ENCODE data around the gene GTF2E1.
"Not testable (repeated sequence)": the region's sequence is repeated elsewhere in the genome, so short reads cannot be mapped to it uniquely, and the experiment has no call there.

GTF2E1 gene

DNA sequence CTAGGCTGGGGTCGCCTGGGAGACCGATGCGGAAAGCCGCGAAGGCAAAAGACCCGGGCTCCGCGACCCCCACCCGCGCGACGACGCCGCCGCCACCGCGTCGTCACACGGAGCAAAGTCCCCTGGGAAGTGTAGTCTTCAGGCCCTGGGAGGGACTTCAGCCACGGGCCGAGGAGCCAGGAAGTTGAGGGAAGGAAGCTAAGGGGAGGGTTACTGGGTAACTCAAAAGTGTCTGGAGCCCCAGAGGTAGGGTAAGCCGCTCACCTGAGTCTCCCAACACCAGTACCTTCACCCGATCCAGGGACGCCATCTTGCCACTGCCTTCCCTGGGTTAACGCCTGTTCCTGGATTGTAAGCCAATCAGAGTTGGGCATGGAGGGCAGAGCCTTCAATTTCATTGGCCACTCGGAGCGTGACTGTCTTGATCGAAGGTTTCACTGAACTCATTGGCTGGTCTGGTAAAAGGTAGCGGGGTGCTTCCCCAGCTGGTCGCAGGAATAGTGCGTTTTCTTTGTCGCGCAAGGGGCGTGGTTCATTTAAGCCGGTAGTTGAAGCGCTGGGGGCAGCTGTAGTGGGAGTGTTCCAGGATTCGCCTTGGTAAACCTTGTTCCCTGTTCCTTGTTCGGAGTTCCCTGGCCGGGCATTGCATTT lies at the start of gene GTF2E1, which contains the start of gene RABL3:
TSS of gene GTF2E1 (plus strand) at position 547 of the 651 bp plus-strand sequence. CDS start 7,809 bp downstream, outside the sequence.
TSS of gene RABL3 (minus strand) at position 319 of the 651 bp plus-strand sequence. CDS start at position 310, 9 bp downstream.
- DNase-seq: peak; percentile 95

DNA sequence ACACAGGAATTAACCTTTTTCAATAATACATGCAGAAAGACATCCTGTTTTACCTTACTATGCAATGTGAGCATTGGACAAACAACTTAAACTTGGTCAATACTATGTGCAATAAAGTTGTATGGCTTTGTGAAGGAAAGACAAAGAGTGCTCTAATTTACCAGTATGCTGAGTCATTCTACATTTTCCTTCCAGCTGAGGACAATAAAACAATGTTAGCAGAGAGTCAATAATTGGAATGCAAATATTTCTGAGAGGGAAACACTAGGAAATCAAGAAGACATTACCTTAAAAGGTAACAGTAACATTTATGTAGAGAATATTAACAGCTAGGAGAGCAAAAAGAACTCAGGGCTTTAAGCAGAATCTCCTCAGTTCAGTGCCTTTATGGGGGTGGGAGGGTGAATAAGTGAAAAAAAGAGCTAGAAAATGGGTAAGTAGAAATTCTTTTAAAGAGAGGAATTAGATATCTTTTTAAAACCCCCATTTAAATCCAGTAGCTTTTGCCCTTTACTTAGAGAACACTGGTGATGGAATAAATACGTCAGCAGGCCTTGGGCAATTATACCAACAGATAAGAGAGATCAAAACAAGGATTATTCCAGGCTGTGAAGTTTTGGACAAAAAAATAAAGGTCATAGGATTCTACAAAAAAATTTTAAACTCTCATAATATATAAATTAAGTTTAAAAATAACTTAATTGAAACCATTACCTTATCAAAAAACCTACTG lies 48.9 kb upstream of the GTF2E1 start:
- DNase-seq: no peak

DNA sequence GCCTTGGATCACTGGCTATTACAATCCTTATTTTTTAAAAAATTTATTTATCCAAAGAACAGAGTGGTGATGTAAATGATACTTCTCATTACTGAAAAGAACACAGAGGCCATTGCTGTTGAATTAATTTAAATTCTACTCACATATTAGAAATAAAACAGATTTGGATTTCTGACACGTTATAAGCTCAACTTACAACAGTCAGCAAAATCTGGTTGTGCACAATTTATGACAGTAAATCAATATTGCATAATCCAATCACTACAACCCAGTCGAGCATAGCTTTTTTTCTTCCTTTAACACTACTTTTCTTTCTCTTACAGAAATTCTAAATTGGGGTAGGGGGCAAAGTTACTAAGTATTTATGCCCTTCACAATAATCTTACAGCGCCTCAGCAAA lies 43.2 kb upstream of the GTF2E1 start:
- DNase-seq: no peak

DNA sequence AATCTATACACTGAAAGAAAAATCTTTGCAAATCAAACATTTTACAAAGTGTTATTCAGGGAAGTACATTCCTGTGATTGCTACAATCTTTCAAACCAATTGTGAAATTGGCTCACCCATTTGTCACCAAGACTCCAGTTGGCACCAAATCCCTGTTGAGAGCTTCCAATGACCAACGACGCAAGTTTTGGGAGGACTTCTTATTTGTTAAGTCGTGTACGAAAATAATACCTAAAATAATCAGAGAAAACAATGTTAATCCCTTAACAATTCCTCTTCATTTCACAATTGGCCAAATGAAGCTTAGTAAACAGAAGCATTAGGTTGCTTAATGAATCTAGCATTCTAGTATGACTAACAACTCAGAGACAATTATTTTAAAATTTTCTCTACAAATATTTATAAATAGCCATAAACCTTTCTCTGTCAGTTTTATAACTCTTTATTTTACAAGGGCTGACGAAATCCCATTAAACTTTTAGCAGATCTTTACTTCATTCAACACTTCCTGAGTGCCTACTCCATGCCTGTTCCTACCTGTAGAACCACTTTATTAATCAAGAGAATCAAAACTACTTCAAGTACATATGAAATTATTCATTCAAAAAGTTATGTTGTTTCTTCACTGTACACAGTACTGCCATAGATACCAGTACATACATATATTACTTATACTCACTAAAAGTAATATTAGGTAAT lies 36.5 kb upstream of the GTF2E1 start:
- DNase-seq: no peak

DNA sequence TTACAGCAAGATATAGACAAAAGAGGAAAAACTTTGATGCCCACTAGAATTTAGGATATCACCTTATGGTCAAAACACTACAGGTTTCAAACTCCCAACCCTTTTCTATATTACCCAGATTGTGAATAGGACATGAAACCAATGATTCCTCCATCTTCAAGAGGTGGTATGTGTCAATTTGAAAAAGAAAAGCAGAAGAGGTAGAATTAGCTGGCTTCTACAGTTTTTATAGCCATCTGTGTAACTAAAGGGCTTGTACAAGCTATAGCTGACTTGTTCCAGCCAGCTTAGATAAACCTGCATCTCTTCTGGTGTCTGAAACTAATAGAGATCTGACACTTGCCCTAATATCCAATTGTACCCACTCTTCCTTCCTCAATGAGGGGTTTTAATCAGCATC lies 35.6 kb upstream of the GTF2E1 start:
- DNase-seq: no peak

DNA sequence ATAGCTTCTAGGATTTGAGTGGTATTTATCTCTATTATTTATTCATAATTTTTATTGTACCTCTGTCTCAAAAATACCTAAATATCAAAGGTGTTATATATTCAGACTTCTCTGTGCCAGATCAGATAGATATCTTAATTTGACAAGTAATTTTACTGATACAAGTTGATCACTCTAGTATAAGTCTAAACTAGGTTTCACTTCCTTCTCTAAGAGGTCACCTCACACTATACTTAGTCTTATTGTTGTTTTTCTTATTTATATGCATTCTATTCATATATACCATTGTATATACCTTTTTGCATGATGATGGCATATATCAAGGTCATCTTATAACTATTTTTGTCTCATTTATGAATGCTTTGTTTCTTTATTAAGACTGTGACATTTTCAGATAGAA lies 34.1 kb upstream of the GTF2E1 start:
- no peak for DNase-seq

DNA sequence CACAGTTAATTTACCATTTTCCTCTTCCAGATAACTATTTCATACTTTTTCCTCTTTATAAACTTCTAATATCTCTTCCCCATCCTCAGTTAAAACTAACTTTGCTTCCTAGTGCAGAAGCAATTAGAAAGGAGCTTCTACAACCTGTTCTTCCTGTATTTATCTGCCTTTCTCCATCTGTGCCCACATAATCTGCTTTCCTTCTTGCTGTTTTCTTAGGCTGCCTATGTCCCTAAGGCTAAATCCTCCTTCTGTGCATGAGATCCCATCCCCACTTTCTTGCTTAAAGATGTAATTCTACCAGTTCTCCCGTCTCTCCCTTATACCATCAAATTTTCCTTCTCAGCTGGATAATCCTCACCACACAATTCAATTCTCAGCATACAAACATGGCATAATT lies 32.2 kb upstream of the GTF2E1 start:
- DNase-seq: no peak

DNA sequence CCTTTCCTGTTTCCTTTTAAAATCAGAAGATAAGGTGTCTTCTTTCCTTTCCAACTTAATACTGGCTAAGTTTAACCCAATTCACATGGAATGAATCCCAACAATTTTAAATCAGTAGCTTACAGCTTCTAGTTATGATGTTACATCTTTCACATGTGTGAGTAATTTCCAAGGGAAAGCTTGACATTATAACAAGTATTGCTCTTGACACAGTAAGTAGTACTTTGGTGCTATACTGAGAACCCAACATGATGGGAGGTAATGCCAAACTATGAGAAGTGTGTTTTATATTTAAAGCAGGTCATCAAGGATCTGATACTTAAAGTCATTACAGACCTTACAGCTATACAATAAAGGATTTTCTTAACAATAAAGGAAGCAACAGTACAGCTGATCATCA lies 29.3 kb upstream of the GTF2E1 start:
- no peak for DNase-seq

DNA sequence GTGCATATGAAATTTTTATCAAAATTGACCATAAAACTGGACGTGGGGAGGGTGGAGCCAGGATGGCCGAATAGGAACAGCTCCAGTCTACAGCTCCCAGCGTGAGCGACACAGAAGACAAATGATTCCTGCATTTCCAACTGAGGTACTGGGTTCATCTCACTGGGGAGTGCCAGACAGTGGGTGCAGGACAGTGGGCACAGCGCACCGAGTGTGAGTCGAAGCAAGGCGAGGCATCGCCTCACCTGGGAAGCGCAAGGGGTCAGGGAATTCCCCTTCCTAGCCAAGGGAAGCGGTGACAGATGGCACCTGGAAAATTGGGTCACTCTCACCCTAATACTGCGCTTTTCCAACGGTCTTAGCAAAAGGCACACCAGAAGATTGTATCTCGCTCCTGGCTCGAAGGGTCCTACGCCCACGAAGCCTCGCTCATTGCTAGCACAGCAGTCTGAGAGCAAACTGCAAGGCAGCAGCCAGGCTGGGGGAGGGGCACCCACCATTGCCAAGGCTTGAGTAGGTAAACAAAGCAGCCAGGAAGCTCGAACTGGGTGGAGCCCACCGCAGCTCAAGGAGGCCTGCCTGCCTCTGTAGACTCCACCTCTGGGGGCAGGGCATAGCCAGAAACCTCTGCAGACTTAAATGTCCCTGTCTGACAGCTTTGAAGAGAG lies 23.2 kb upstream of the GTF2E1 start:
- peak; percentile 46 for DNase-seq

DNA sequence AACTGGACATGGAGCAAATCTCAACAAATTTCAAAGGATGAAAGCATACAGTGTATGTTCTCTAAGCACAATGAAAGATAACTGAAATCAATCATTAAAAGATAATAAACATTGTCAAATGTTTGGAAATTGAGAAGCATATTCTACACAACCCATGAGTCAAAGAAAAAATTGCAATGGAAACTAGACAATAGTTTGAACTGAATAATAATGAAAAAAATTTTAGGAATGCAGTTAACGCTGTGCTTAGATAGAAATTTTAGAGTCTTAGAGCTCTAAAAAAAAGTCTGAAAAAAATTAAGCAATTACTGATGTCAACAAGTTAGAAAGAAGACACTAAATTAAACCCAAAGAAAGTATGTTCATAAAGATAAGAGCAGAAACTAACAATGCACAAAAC lies 15.8 kb upstream of the GTF2E1 start:
- no peak for DNase-seq

DNA sequence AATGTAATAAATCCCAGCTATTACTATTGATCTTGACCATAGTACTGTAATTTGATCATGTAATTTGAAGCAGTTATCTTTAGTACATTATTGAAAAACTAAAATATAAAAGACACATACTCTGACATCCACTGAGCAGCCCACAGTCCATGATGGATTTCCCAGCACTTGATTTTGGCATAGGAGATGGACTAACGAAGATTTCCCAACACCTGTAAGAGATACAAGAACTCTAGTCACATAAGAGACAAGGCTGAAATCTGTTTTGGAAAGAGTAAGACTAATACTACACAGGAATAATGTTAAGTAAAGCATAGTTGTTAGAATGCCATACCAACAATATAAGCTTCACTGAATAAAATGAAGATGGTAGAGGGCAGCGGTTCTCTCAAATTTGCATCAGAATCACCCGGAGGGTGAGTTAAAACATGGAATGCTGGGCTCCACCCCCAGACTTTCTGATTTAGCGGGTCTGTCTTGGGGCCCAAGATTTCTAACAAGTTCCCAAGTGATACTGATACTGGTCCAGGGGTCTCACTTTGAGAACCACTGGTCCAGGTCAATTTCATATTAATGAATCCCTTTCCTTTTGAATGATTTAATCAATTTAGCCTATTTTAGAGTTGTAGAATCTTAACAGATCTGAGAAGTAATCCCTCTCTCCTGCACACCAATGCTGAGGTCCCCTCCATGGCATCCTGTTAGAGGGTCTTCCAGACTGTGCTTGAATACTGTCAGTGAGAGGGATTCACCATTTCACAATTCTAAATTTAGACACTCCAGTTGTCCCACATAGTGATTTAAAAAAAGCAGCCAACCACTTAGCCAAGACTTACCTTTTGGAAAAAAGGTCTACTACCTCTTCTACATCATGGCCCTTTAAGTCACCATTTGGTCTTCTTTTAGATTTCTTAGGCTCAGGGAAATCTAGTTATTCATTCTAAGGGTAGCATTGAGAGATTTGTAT lies 11.7 kb upstream of the GTF2E1 start:
- no peak for DNase-seq

DNA sequence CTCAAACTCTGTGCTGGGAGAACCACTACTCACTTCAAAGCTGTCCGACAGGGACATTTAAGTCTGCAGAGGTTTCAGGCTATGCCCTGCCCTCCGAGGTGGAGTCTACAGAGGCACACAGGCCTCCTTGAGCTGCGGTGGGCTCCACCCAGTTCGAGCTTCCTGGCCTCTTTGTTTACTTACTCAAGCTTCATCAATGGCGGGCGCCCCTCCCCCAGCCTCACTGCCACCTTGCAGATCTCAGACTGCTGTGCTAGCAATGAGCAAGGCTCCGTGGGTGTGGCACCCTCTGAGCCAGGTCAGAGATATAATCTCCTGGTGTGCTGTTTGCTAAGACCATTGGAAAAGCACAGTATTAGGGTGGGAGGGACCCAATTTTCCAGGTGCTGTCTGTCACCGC lies 4.5 kb upstream of the GTF2E1 start:
- not testable (repeated sequence) for DNase-seq

DNA sequence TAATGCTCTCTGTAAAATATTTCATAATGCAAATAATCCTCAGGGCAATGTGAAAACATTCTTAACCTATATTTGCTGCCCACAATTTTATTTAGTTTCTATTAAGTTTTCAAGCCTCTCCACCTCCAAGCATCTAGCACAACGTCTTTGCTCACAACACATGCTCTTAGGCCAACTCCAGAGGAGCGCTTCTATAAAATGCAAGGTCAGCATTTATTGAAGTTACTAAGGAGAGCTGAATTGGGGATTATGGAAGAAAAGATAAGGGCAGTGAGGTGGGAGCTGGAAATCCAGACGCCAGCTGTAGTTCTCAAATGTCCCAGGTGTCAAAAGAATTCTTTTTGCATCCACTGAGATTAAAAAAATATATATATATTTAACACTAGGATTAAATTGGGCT lies 1.2 kb upstream of the GTF2E1 start:
- DNase-seq: no peak

DNA sequence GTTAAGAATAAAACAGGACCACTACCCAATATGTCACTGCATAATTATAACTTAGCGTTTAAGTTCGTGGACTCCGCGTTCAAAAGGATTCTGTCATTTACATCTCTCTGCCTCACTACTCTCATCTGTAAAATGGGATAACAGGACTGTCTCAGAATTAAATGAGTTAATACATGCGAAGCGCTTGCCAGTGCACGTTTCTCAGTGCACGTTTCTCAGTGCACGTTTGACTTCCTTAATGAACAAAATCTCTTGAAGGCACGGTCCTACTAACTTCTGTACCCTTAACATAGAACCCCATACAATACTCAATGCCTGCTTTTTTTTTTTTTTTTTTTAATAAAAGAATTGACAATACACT lies 727 bp upstream of the GTF2E1 start:
- DNase-seq: no peak

DNA sequence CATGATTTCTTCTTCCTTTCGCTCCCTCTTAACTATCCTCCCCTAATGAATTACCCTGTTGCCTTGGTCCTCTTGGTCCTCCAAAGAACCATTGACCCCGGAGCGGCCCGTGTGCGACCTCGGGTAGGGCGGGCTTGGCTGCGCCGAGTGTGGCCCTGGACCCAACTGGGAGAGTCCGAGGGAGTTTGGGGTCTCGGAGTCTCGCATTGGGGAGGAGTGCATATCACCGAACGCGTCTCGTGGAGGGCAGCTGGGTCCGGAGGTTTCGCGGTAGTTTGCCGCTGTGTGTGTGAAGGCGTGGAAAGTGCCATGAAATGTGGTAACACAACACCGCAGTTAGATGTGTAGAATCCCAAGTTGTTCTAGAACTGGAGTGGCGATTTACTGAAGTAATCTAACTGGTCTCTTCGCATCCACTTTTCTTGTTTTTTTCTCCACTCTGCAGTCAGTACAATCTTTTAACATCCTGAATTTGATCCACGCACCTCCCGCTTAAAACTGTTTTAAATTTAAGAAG lies 363 bp downstream of the GTF2E1 start:
- peak; percentile 25 for DNase-seq

DNA sequence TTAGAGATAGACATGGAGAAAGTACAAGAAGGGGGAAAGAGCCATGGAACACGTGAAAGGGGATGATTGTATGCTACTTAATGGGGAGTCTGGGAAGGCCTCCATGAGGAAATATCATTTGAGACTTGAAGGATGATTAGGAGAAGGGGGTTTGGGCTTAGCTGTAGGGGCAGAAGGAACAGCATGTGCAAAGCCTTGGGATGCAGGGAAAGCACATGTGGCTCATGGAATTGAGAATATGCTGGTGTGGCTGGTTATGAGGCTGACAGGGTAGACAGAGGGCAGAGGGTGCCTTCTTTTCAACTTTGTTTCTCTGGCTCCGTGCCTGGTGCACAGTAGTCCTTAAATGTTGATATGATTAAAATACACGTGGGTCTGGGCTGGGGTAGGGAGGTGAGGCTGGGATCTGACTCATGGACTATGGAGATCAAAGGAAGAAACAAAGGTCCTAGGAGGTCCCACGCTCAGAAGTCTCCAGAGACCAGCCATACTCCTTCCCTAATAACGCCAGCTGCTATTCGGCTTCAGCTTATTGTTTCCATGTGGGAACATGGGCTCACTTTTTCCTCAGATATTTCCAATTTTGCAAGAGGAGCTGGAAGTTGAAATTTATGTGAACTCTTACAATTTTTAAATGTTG lies 1.1 kb downstream of the GTF2E1 start:
- no peak for DNase-seq

DNA sequence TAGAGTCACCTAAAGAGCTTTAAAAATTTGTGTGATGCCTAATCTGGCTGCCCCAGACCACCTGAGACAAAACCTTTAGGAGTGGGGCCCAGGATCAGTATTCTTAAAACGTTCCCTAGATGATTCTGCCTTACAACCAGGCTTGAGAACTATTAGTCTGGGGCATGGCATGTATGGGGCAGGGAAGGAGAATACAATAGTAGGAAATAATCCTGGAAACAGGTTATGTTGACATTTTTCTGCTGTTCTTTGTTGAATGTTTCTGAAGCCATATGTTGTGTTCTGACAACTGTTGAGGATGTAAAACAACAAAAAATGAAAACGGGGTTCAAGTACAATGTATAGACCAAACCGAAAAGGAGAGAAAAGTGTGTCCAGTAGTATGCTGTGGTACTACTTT lies 2.9 kb downstream of the GTF2E1 start:
- no peak for DNase-seq

DNA sequence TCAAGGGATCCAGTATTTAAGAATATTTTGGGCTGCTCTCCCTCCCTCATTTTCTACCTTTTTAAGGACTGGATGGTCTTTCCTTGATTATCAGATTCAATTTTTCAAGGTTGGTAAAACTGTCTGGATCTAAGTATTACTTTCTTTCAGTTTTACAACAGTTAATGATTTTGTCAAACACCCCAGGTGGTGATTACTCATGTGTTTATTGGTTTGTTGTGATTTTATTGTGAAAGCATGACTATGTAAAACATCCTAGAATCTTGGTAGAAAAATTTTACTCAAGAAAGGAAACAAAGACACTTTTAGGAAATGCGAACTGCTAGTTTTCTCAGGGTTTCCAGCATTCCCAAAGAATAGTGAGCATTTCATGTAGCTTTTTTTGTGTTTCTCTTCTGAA lies 7.3 kb downstream of the GTF2E1 start:
- DNase-seq: no peak

DNA sequence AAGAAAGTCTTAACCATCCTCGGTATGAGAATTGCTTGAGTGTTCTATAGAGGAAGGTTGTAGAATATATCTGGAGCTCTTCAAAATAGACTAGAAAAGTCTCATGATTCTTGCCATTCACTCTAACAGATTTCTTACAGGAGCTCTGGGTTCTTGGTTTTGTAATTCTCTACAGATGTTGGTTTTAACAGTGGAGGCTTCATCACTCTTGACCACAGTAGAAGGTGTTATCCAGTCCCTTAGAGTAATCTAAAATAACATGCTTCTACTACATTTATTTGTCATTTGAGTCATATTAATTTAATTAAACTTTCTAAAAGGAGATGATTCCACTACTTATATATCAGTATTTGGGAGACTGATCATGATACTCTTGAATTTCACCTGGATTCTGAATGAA lies 9.7 kb downstream of the GTF2E1 start:
- no peak for DNase-seq

DNA sequence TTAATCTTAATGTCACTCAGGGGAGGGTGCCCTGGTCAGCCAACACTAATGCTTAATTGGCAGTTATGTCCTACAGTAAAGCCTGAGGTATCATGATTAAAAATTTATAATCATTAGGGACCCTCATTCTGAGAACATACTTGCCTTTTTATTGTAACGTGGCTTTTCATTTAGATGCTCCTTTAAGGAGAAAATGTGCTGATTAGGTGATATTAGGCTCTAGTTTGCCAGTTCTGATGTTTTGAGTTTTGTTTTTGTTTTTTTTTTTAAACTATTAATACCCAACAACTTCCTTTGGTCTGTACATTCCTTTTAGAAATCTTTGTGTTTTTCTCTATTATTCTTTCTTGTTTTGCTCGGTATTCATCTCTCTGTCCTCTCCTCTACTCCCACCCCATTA lies 10.3 kb downstream of the GTF2E1 start:
- no peak for DNase-seq

DNA sequence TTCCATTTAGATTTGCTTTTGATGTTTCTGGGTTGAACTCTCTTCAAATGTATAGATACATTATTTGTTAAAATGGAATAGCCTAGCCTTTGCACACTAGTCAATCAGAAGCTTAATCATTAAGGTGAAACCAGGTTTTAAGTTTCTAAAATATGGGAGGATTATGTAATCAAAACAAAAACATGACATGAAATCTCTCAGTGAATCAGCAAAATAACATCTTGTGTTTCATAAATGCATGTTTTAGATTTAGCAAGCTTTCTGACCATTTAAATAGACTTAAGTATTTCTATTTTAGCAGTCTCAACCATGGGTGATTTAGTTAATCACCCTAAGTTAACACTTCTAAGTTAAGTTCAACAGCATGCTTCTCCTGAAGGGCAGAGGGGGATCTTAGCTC lies 11.3 kb downstream of the GTF2E1 start:
- DNase-seq: no peak

DNA sequence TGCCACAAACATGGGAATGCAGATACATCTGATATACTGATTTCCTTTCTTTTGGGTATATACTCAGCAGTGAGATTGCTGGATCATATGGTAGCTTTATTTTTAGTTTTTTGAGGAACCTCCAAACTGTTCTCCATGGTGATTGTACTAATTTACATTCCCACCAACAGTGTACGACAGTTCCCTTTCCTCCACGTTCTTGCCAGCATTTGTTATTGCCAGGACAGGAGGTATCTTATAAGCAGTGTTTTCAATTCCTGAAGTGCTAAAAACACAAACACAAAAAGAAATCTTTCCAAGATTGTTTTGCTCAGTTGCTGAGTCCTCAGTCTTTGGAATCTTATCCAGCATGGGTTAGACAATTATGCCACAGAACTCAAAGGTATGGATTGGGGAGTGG lies 13.5 kb downstream of the GTF2E1 start:
- DNase-seq: no peak

All from stimulated activated naive CD4-positive, alpha-beta T cell treated with Interleukin-2 at 50 U/mL for 16 hours (primary cell).